NOMO-1 treated with DMSO at 0.1 percent for 48 hours (cell line): ENCODE results near the gene TMEM196.
"Not testable (repeated sequence)": the region's sequence is repeated elsewhere in the genome, so short reads cannot be mapped to it uniquely, and the experiment has no call there.

Experiments
- DNase-seq: peaks from one replicate; lab custom pipeline; 2025; ENCODE audit not compliant: unreplicated experiment; lab: John Stamatoyannopoulos, UW

The TMEM196 gene

DNA sequence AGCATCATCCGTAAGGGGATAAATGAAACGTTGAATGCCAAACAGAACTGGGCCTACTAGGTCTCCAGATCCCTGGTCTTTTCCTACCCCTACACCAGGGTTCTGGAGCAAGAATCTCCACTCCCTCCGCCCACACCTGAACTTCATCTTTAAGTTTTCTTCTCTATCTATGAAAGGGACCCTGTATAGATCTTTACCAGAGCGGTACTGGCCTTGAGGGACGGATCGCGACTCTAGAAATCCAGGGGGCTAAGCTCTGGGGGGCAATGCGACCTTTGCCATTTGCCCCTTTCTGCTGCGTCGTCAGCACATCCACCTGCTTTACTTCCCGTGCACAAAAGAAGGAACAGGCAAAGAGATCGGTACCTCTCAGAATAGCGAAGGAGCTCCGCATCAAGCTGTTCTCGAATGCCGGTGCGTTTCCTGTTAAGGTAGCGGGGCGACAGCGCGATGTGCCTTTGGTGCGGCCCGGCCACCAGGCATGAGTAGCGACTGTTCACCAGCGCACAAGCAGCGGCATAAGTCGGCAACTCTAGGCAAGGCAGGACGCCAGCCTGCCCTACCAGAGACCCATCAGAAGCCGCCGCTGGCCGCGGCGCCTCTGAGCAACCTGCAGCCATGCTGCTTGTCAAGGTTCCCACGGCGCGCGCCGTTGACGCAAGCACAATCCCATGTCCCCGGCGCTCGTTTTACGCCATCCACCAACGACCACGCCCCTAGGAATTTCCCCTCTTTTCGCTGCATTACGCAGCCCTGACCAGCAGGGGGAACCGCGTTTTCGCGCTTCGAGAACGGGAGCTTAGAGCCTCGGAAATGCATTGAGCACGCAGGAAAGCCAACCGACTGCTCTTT, 64.8 kb downstream of the TMEM196 start, which contains the start of gene POLR1F:
Gene POLR1F (minus strand): TSS at position 641 of the 852 bp plus-strand sequence. CDS start 21 bp downstream, at position 620.
- DNase-seq: peak; percentile 92

DNA sequence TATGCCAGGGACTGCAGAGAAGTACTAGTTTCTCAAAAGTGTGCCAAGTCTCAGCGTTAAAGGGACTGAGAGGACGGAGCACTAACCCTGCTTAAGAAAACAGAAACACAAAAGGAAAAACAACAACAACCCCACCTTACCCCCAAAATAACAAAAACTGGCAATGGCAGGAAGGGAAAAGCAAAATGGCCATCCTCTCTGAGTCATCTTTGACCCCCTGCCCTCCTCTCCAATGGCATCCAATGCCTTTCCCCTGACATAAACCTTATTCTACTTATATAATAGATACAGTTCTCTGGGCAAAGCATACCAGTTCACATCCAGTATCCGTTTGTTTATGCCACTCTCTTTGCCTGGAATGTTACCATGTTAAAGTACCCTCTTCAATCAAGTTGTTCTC, 66.2 kb downstream of the TMEM196 start:
- no peak for DNase-seq

DNA sequence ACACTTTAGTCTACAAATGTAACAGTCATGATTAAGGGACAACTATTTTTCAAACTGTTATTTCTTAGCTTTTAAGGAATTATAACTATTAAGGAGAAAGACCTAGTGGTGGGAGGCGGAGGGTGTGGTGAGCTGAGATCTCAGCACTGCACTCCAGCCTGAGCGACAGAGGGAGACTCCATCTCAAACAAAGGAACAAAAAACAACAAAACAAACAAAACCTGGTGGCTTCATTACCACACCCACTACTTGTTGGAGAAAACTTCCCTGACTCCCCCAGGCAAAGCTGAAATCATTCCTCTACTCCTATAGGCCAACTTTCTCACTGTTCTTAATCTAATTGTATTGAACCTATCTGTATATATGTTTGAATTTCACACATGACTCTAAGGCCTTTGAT, 67.8 kb downstream of the TMEM196 start:
- no peak for DNase-seq

DNA sequence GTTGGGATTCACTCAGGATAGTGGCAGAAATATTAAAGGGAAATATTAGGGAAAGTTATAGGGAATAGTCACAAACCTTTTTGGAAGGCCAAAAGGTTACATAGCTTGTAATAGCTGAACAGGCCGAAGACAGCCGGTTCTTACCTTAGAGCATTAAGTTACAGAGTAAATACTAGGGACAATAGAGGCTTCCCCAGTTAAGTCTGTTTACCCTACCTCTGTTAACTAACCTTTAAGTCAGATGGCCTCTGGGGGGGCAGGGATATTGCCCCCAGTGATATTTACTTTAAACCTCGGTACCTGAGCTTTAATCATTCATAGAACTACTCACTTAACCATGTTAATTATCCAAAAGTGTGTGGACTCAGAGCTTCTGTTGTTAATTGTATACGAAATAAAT, 71.9 kb downstream of the TMEM196 start:
- no peak for DNase-seq

DNA sequence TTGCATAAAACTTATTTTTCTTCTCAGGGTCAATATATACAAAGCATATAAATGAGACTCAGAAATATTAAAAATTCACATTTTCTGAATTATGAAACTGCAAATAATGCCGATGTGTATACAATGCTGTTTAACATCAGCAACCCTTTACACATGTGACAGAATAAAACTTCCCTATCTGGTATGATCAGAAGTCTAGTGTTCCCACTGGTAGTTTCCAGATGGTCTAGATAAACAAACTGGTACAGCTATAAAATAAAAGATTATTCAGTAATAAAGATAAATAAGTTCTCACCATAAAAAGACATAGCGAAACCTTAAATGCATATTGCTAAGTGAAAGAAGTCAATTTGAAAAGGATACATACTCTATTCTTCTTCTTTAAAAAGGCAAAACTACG, 72.5 kb downstream of the TMEM196 start:
- no peak for DNase-seq

DNA sequence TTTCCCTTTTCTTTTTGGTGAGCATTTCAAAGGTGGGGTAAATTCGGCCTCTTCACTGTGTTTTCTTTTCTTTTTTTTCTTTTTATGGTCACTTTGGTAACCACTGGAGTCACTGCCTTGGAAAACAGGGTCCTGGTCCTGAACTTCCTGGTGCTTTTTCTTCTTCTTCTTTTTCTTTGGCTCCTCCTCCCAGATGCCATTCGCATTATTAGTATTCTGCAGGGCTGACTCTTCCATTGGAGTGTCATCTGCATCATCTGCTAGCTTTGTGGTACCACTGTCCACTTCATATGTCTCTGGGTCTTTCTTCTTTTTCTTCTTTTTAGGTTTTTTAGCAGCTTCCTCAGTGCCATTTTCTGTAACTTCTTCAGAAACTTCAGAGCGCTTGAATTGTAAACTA, 75.1 kb downstream of the TMEM196 start:
- DNase-seq: no peak

DNA sequence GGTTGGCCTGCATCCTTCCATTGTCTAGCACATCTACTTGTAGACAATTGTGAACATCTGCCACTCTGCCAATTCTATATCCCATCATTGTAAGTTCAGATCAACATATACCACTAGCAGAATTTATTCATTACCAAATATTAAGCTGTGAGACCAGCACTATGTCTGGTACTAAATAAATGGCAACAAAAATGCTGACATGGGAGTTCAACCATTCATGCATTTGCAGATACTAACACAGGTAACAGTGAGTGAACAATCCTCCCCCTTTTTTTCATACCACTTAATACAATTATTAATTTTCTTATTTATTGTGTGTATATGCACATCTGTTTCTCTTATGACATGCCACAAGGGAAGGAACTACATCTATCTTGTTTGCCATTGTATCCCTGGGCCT, 76.5 kb downstream of the TMEM196 start:
- no peak for DNase-seq

DNA sequence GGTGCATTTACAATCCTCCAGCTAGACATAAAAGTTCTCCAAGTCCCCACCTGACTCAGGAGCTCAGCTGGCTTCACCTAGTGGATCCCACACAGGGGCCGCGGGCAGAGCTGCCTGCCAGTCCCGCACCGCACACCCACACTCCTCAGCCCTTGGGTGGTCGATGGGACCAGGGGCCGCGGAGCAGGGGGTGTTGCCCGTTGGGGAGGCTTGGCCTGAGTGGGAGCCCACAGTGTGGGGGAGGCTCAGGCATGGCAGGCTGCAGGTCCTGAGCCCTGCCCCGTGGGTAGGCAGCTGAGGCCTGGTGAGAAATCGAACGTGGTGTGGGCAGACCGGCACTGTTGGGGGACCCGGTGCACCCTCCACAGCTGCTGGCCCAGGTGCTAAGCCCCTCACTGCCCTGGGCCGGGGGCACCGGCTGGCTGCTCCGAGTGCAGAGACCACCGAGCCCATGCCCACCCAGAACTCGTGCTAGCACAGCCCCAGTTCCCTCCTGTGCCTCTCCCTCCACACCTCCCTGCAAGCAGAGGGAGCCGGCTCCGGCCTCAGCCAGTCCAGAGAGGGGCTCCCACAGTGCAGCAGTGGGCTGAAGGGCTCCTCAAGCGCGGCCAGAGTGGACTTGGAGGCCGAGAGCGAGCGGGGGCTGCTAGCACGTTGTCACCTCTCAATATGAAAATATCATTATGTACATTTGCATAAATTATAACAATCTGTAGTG, 81.1 kb downstream of the TMEM196 start:
- no peak for DNase-seq

DNA sequence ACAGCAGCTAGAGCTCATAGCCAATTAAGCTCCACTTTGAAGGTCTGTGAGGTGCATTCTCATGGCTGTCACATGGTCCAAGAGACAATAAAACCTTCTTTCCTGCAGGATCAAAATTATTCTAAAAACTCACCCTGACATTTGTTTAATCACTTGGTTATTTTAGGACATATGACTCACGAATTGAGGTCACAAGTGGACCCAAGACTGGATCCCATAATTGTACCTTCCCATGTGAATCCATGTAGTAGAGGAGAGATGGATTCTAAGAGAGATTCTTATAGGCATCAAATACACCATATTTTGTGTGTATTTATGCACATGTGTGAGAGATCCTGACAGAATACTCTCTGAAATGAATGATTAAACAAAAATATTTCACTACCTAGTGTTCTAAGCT, 82.7 kb downstream of the TMEM196 start:
- no peak for DNase-seq

DNA sequence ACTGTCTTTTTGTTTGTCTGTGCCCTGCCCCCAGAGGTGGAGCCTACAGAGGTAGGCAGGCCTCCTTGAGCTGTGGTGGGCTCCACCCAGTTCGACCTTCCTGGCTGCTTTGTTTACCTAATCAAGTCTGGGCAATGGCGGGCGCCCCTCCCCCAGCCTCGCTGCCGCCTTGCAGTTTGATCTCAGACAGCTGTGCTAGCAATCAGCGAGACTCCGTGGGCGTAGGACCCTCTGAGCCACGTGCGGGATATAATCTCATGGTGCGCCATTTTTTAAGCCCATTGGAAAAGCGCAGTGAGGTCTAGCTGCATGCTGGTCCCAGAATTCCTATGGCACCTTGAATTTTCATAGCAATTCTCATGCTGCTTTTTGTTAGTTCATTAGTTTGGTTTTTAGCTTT, 84.3 kb downstream of the TMEM196 start:
- not testable (repeated sequence) for DNase-seq

DNA sequence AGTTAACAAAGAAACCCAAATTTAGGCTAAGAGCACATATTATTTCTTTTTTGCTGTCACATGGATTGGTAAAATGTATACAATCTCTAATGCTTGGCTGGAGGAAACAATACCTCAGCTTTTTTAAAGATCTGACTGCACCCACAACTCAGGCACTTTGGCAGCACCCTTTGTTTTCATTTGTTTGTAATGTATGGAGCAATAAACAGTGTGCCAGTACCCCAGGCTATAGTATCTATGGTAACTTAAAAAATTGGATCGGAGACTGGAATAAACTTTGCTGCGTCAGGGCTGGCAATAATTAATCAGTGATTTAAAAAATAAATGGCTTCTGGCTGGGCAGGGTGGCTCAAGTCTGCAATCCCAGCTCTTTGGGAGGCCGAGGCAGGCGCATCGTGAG, 91.8 kb downstream of the TMEM196 start:
- no peak for DNase-seq

DNA sequence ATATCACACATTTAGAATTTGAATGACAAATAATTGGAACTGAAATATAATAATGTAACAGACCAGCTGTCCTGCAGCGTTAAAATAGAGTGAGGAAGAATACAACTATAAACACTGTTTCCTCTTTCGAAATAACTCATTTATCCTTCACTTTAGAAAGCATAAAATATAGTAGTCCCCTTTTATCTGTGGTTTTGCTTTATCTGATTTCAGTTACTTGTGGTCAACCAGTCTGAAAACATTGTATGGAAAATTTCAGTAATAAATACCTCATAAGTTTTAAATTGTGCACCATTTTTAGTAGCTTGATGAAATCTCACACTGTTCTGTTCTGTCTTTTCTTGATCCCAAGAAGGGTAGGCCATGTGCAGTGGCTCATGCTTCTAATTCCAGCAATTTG, 96.2 kb downstream of the TMEM196 start:
- peak; percentile 93 for DNase-seq

DNA sequence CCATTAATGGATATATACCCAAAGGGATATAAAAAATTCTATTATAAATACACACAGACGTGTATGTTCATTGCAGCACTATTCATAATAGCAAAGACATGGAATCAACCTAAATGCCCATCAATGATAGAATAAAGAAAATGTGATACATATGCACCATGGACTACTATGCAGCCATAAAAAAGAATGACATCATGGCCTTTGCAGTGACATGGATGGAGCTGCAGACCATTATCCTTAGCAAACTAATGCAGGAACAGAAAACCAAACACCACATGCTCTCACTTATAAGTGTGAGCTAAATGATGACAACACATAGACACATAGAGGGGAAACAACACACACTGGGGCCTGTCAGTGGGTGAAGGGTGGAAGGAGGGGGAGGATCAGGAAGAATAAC, 97.6 kb downstream of the TMEM196 start:
- no peak for DNase-seq

DNA sequence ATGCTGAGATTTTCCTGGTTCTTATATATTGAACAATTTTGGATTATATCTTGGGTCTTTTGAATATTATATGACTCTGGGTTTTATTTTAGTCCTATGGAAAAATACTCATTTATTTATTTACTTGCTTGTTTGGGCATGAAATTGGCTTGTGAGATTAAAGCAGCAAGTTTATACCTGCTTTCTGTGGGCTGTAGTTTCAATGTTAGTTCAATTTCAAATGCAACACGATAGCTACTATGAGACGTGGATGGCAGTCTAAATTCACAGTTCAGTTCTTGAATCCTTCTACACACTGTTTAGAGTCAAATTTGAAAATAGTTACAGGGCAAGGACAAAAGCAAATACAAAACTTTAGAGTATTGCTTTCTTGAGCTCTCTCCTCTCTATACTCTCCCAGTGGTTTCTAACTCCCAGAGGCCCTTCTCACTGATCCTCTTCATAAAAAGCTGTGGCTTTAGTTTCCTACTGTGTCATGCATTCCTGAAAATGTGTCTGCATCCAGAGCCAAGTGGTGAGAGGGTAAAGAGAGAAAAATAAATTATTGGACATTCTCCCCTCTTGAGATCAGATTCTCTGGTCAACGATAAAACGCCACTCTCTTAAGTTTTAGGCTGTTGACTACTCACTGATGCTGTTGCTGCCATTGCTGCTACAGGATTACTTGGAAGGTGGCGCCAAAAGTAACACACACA, 99.0 kb downstream of the TMEM196 start:
- DNase-seq: no peak

DNA sequence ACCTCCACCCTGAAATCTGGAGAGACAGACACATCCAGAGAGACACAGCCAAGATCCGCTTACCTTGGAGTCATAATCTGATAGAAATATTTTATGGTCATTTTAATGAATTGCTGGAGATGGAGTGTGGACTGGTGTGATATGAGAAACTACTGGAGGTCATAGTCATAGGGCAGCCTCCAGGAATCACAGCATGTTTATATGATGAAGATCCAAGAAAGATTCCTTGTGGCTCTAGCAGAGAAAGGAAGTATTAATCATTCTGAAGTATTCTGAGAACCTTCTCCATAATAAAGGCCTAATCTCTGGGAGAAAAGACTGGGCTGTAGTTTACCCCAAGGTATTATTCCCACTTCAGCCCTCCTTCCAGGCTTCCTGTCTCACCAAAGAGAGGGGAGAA, 102.6 kb downstream of the TMEM196 start:
- no peak for DNase-seq
